Keratinocyte (primary cell): ENCODE results near the gene ALDH4A1. TPM values are rescaled to one million over a fixed set of nuclear protein-coding genes. Genes with fewer than 3 reads are reported as not detected.

Experiments
- DNase-seq: peaks from one replicate; pipeline ENCODE4 v3.0.0-alpha.2; 2011; ENCODE audit warnings: low read depth, missing footprints, low spot score
- FAIRE-seq: peaks from 2 replicates; lab custom pipeline; 2011; peaks lifted over from hg19 to GRCh38; lab: Jason Lieb, UNC
- H2AFZ ChIP-seq: 2 replicates; pipeline ENCODE4 v1.6.0; 2012; ENCODE audit warnings: low read length, control low read depth, inconsistent platforms; ENCODE audit not compliant: control insufficient read depth
- H3K27ac ChIP-seq: 2 replicates; pipeline ENCODE4 v1.5.1; 2011; ENCODE audit warnings: low read length; ENCODE audit not compliant: control insufficient read depth, insufficient read depth
- H3K27me3 ChIP-seq: 3 replicates; pipeline ENCODE4 v1.6.0; 2011; ENCODE audit warnings: low read length; ENCODE audit not compliant: control insufficient read depth, insufficient read depth; ENCODE audit errors: extremely low read depth
- H3K36me3 ChIP-seq, 2 experiments: 2 replicates in 1 of 2; 3 replicates in 1 of 2; pipeline ENCODE4 v1.5.1; 2011; ENCODE audit warnings: low read length in 2 of 2, mild to moderate bottlenecking in 1 of 2; ENCODE audit not compliant: control insufficient read depth in 2 of 2, insufficient read depth in 2 of 2; ENCODE audit errors: extremely low read depth in 1 of 2
- H3K4me1 ChIP-seq: 3 replicates; pipeline ENCODE4 v1.5.1; 2011; ENCODE audit warnings: low read length; ENCODE audit not compliant: control insufficient read depth, insufficient read depth; ENCODE audit errors: extremely low read depth
- H3K4me2 ChIP-seq: 3 replicates; pipeline ENCODE4 v1.6.0; 2011; ENCODE audit warnings: low read depth, low read length; ENCODE audit not compliant: control insufficient read depth, insufficient read depth; ENCODE audit errors: extremely low read depth
- H3K4me3 ChIP-seq, 3 experiments: fragments of 200-600 bp in 1 of 3; sonication (generic) in 1 of 3; 2 replicates in 2 of 3; 3 replicates in 1 of 3; pipeline ENCODE4 v1.5.1; 2011 to 2016; ENCODE audit warnings: low read length in 3 of 3, mild to moderate bottlenecking in 3 of 3, control low read depth in 2 of 3, inconsistent platforms in 1 of 3, low read depth in 1 of 3, mixed read lengths in 1 of 3, mixed run types in 1 of 3, moderate library complexity in 1 of 3; ENCODE audit not compliant: control insufficient read depth in 2 of 3, insufficient read depth in 2 of 3; ENCODE audit errors: extremely low read depth in 1 of 3
- H3K79me2 ChIP-seq: 2 replicates; pipeline ENCODE4 v1.6.0; 2012; ENCODE audit warnings: low read length; ENCODE audit not compliant: control insufficient read depth, insufficient read depth
- H3K9ac ChIP-seq: 3 replicates; pipeline ENCODE4 v1.6.0; 2011; ENCODE audit warnings: low read length; ENCODE audit not compliant: control insufficient read depth, insufficient read depth; ENCODE audit errors: extremely low read depth
- H3K9me1 ChIP-seq: 3 replicates; pipeline ENCODE4 v1.6.0; 2011; ENCODE audit warnings: low read length; ENCODE audit not compliant: control insufficient read depth, insufficient read depth; ENCODE audit errors: extremely low read depth
- H3K9me3 ChIP-seq: 2 replicates; pipeline ENCODE4 v1.5.1; 2012; ENCODE audit warnings: low read depth, low read length; ENCODE audit not compliant: control insufficient read depth
- H4K20me1 ChIP-seq: 3 replicates; pipeline ENCODE4 v1.6.0; 2011; ENCODE audit warnings: low read length; ENCODE audit not compliant: control insufficient read depth, insufficient read depth; ENCODE audit errors: extremely low read depth
- CTCF ChIP-seq, 3 experiments: IDR thresholded peaks in 1 of 3; conservative IDR thresholded peaks in 1 of 3; optimal IDR thresholded peaks in 1 of 3; 2 replicates in 2 of 3; 3 replicates in 1 of 3; pipeline versions ENCODE3 to v1.5.1; 2011; ENCODE audit warnings: low read length in 3 of 3, mild to moderate bottlenecking in 3 of 3, moderate library complexity in 2 of 3, control low read depth in 1 of 3, inconsistent platforms in 1 of 3; ENCODE audit not compliant: insufficient read depth in 2 of 3; ENCODE audit errors: extremely low read depth in 1 of 3
- EZH2 ChIP-seq: IDR thresholded peaks from one replicate; pipeline ENCODE4 v1.6.1; 2012; ENCODE audit warnings: inconsistent platforms, mild to moderate bottlenecking, low read length, moderate library complexity
- dilution Hi-C: fragments of 300-500 bp; cut with MboI; formaldehyde crosslinking; loops from one replicate; pipeline ENCODE4 v1.7.0; 2020; ENCODE audit warnings: low sequenced_read_pairs; ENCODE audit not compliant: extremely low pct_ligation_motif_present
- polyA plus RNA-seq, 5 experiments: library from polyadenylated mRNA; depleted of rRNA in 3 of 5; stranded (reverse) in 3 of 5; stranded (forward) in 1 of 5; unstranded in 1 of 5; fragments of >200 nt; gene quantifications; 1 replicate in 1 of 5; 2 replicates in 3 of 5; 3 replicates in 1 of 5; pipeline versions ENCODE4 v1.2.1 to v1.2.3, GENCODE V29; 2011 to 2012; ENCODE audit warnings: missing spikeins in 2 of 5, low read depth in 1 of 5, low replicate concordance in 1 of 5

ALDH4A1 gene
- polyA plus RNA-seq, 1 donor (not counting 4 experiments of a cell fraction or from before 2014, with no cell fraction given) = 52.7 TPM

DNA sequence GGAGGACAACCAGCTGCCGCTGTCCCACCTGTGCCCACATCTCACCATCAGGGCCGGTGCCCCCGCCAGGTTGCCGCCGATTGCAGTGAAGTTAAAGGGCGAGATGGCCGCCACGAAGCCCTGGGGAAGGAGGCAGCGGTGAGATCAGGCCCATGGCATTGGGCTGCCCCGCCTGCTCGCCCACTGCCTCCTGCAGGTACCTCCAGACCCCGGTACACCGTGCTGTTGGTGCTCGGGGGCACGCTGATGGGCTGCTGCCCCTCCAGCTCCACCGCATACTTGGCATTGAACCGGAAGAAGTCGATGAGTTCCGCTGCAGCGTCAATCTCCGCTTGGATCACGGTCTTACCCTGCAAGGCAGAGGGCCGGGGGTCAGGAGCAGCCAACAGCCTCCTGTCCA, 19.3 kb downstream of the ALDH4A1 start:
- Histone ChIP-seq H3K4me3 (no peak overlapping the region), H2AFZ (no peak overlapping the region), H3K9me3 (no peaks in the 10 kb centered on the region), H3K27ac (no peak overlapping the region), H3K4me1 (peaks cover 38% of the 10 kb centered on the region), H3K27me3 (no peaks in the 10 kb centered on the region), H3K9ac (no peak overlapping the region), H3K9me1 (no peaks in the 10 kb centered on the region), H3K36me3 (peaks cover 18 to 43% of the 10 kb centered on the region in 2 experiments), H3K4me2 (no peak overlapping the region), H3K79me2 (no peaks in the 10 kb centered on the region), H4K20me1 (no peaks in the 10 kb centered on the region)
- DNase-seq = no peak
- FAIRE-seq = no peak
- TF ChIP-seq EZH2 (no peak), CTCF (optimal IDR thresholded peaks at IDR 0.05 in 1 of 3, IDR thresholded peaks at IDR 0.05 in 1 of 3, conservative IDR thresholded peaks at IDR 0.05 in 1 of 3; ENCODE audit: extremely low read depth in 1 of 3, insufficient read depth in 2 of 3, low read length in 3 of 3) (no peak)
- dilution Hi-C loops = no loop called here

- Histone ChIP-seq H3K36me3 (peaks cover 18 to 43% of the 10 kb centered on the region in 2 experiments), H3K27ac (peak overlapping the region; percentile 58), H3K4me2 (no peak overlapping the region), H3K9me3 (no peaks in the 10 kb centered on the region), H3K4me3 (no peak overlapping the region), H3K27me3 (no peaks in the 10 kb centered on the region), H3K9me1 (no peaks in the 10 kb centered on the region), H3K79me2 (no peaks in the 10 kb centered on the region), H4K20me1 (no peaks in the 10 kb centered on the region), H3K9ac (peak overlapping the region; percentile 58), H3K4me1 (peaks cover 38% of the 10 kb centered on the region), H2AFZ (no peak overlapping the region)
- no peak for DNase-seq
- TF ChIP-seq EZH2 (no peak), CTCF (optimal IDR thresholded peaks at IDR 0.05 in 1 of 3, IDR thresholded peaks at IDR 0.05 in 1 of 3, conservative IDR thresholded peaks at IDR 0.05 in 1 of 3; ENCODE audit: extremely low read depth in 1 of 3, insufficient read depth in 2 of 3, low read length in 3 of 3) (no peak)
- FAIRE-seq = peak; percentile 74
- dilution Hi-C loops = no loop called here
These were observed 19.9 kb downstream of the ALDH4A1 start for GRCh38 chr1:18882486-18882885.
